Progenitor cell of endocrine pancreas (in vitro differentiated cells): ENCODE data around the gene TOMM22. TPM values are rescaled to one million over a fixed set of nuclear protein-coding genes. Genes with fewer than 3 reads are reported as not detected.

Experiments
- DNase-seq: peaks from one replicate; pipeline ENCODE4 v3.0.0; 2021; ENCODE audit warnings: low spot score; ENCODE audit not compliant: unreplicated experiment
- H3K27ac Mint-ChIP-seq: 2 replicates; pipeline ENCODE4 v1.8.0; 2021; ENCODE audit warnings: mild to moderate bottlenecking, moderate library complexity, mixed read lengths
- H3K27me3 Mint-ChIP-seq: 2 replicates; pipeline ENCODE4 v1.8.0; 2021; ENCODE audit warnings: mixed read lengths
- H3K36me3 Mint-ChIP-seq: 2 replicates; pipeline ENCODE4 v1.8.0; 2022; ENCODE audit warnings: mixed read lengths; ENCODE audit not compliant: insufficient read depth
- H3K4me1 Mint-ChIP-seq: 2 replicates; pipeline ENCODE4 v1.8.0; 2021; ENCODE audit warnings: low read depth, mixed read lengths
- H3K4me3 Mint-ChIP-seq: 2 replicates; pipeline ENCODE4 v1.8.0; 2021; ENCODE audit warnings: low read depth, mild to moderate bottlenecking, moderate library complexity, mixed read lengths
- H3K9me3 Mint-ChIP-seq: 2 replicates; pipeline ENCODE4 v1.8.0; 2021; ENCODE audit warnings: low read depth, mixed read lengths
- CTCF ChIP-seq: fragments of 200-600 bp; sonication (generic); IDR thresholded peaks from one replicate; pipeline ENCODE4 v1.5.0; 2021; ENCODE audit warnings: antibody characterized with exemption, mild to moderate bottlenecking; ENCODE audit not compliant: unreplicated experiment
- total RNA-seq: library from RNA; stranded (reverse); gene quantifications from 2 replicates; pipeline ENCODE4 v1.2.1, GENCODE V29; 2021

TOMM22 gene
- total RNA-seq, 1 donor from 2014 or later = 68.7 TPM

- Mint-ChIP-seq H3K27me3 (no peaks in the 10 kb centered on the region), H3K27ac (no peak overlapping the region), H3K4me1 (peaks cover 26% of the 10 kb centered on the region), H3K4me3 (no peak overlapping the region), H3K36me3 (no peaks in the 10 kb centered on the region), H3K9me3 (no peaks in the 10 kb centered on the region)
- TF ChIP-seq CTCF = no peak
- DNase-seq = no peak
These were observed 27.5 kb downstream of the TOMM22 start for GRCh38 chr22:38709306-38709705.

GRCh38 chr22:38710351-38710750, 28.6 kb downstream of the TOMM22 start:
- Mint-ChIP-seq H3K27me3 (no peaks in the 10 kb centered on the region), H3K4me3 (no peak overlapping the region), H3K36me3 (no peaks in the 10 kb centered on the region), H3K27ac (no peak overlapping the region), H3K4me1 (peaks cover 20% of the 10 kb centered on the region), H3K9me3 (no peaks in the 10 kb centered on the region)
- no peak for TF ChIP-seq CTCF
- DNase-seq = no peak

GRCh38 chr22:38710866-38711265, 29.1 kb downstream of the TOMM22 start:
- Mint-ChIP-seq H3K36me3 (no peaks in the 10 kb centered on the region), H3K9me3 (no peaks in the 10 kb centered on the region), H3K4me3 (no peak overlapping the region), H3K27me3 (no peaks in the 10 kb centered on the region), H3K27ac (no peak overlapping the region), H3K4me1 (peaks cover 20% of the 10 kb centered on the region)
- DNase-seq = no peak
- TF ChIP-seq CTCF = no peak

GRCh38 chr22:38712486-38713207, 30.9 kb downstream of the TOMM22 start:
- H3K27ac Mint-ChIP-seq = peak overlapping the region; percentile 86
- no peaks in the 10 kb centered on the region for H3K27me3 Mint-ChIP-seq
- DNase-seq = no peak
- TF ChIP-seq CTCF = no peak
- H3K4me3 Mint-ChIP-seq = no peak overlapping the region
- H3K4me1 Mint-ChIP-seq = peaks cover 8% of the 10 kb centered on the region
- no peaks in the 10 kb centered on the region for H3K9me3 Mint-ChIP-seq
- peaks cover 4% of the 10 kb centered on the region for H3K36me3 Mint-ChIP-seq

- Mint-ChIP-seq H3K27ac (no peak overlapping the region), H3K9me3 (no peaks in the 10 kb centered on the region), H3K4me1 (peaks cover 3% of the 10 kb centered on the region), H3K36me3 (peaks cover 6% of the 10 kb centered on the region), H3K4me3 (no peak overlapping the region), H3K27me3 (no peaks in the 10 kb centered on the region)
- DNase-seq = no peak
- no peak for TF ChIP-seq CTCF
These were observed 32.2 kb downstream of the TOMM22 start for GRCh38 chr22:38713921-38714320.
